ENCODE results near the gene DYNC1LI1. TPM values are rescaled to one million over a fixed set of nuclear protein-coding genes. Genes with fewer than 3 reads are reported as not detected.

Gene DYNC1LI1
- polyA plus RNA-seq, 1 experiment: 53.4 TPM

DNA sequence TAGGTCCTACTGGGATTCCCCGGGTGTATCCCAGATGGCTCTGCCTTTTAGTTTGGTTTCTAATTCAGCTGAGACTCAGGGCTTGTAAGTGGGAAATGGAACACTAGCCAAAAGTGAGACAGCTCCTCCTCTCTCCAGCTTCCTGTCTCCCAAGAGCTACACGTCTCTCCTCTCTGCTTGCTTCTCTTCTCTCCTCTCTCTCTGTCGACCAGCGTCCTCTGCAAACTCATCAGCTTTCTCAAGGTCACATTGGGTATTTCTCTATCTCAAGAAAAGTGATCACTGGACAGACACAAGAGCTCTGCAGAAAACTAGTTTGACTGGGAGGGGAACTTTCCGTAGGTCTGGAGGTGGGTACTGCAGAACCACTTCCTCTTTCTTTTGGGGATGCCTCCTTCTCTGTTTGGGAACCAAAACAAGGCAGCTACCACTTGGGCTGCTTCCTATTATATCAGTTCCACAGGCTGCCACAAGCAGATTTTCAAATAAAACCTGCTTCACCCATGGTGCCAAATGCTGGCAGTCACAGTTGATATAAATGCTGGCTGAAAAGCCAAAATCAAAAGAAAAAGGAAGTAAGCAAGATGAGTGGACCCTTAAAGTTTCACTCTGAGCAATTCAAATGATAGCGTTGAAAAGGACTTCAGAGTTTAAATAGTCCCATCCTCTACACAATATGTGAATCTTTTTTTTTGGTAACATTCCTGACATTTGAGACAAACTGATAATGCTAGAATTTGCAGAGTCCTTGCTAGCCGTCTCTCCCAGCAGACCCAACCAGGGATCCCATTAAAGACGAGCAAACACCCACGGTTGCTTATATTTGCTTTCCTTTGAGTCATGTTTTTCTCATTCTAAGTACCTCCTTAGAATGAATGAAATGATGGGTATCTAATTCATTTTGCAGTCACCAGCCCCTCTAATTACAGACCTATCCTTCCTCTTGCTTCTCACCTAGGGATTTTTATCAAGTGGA lies 7.2 kb upstream of the DYNC1LI1 start:
- TF ChIP-seq, protein P1, sequence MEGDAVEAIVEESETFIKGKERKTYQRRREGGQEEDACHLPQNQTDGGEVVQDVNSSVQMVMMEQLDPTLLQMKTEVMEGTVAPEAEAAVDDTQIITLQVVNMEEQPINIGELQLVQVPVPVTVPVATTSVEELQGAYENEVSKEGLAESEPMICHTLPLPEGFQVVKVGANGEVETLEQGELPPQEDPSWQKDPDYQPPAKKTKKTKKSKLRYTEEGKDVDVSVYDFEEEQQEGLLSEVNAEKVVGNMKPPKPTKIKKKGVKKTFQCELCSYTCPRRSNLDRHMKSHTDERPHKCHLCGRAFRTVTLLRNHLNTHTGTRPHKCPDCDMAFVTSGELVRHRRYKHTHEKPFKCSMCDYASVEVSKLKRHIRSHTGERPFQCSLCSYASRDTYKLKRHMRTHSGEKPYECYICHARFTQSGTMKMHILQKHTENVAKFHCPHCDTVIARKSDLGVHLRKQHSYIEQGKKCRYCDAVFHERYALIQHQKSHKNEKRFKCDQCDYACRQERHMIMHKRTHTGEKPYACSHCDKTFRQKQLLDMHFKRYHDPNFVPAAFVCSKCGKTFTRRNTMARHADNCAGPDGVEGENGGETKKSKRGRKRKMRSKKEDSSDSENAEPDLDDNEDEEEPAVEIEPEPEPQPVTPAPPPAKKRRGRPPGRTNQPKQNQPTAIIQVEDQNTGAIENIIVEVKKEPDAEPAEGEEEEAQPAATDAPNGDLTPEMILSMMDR (IDR thresholded peaks at IDR 0.05; ENCODE audit: low read depth, low read length): no peak
- peak overlapping the region; percentile 49 for H3K27ac ChIP-seq (ENCODE audit: low read depth, low read length)
- DNase-seq (ENCODE audit: low read depth, low spot score): no peak
- CTCF ChIA-PET: no interaction called here
- H3K4me3 ChIP-seq (ENCODE audit: low read depth, low read length): peak overlapping the region; percentile 40
- no peaks in the 10 kb centered on the region; the same call in 1 of the 2 replicates for H3K9me3 ChIP-seq (ENCODE audit: control insufficient read depth, insufficient read depth, low read length)
- H3K27me3 ChIP-seq (ENCODE audit: control insufficient read depth, insufficient read depth, low read length): no peaks in the 10 kb centered on the region
- POLR2A ChIA-PET: no interaction called here

DNA sequence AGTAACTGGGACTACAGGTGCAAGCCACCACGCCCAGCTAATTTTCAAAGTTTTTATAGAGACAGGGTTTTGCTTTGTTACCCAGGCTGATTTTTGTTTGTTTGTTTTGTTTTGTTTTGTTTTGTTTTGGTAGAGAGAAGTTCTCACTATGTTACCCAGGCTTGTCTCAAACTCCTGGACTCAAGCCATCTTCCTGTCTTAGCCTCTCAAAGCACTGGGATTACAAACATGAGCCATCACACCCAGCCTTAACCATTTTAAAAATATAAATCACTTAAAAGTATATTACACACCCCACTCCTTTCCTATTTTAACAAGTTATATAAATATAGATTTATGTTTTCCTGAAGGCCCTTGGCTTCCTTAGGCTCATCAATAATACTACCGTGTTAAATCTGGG lies 6.5 kb upstream of the DYNC1LI1 start:
- H3K27ac ChIP-seq (ENCODE audit: low read depth, low read length): peak overlapping the region; percentile 49
- H3K4me3 ChIP-seq (ENCODE audit: low read depth, low read length): no peak overlapping the region
- H3K27me3 ChIP-seq (ENCODE audit: control insufficient read depth, insufficient read depth, low read length): no peaks in the 10 kb centered on the region
- ChIA-PET CTCF (no interaction called here), POLR2A (no interaction called here)
- no peak for DNase-seq (ENCODE audit: low read depth, low spot score)
- no peaks in the 10 kb centered on the region; the same call in 1 of the 2 replicates for H3K9me3 ChIP-seq (ENCODE audit: control insufficient read depth, insufficient read depth, low read length)
- TF ChIP-seq, protein P1 (IDR thresholded peaks at IDR 0.05; ENCODE audit: low read depth, low read length): no peak

DNA sequence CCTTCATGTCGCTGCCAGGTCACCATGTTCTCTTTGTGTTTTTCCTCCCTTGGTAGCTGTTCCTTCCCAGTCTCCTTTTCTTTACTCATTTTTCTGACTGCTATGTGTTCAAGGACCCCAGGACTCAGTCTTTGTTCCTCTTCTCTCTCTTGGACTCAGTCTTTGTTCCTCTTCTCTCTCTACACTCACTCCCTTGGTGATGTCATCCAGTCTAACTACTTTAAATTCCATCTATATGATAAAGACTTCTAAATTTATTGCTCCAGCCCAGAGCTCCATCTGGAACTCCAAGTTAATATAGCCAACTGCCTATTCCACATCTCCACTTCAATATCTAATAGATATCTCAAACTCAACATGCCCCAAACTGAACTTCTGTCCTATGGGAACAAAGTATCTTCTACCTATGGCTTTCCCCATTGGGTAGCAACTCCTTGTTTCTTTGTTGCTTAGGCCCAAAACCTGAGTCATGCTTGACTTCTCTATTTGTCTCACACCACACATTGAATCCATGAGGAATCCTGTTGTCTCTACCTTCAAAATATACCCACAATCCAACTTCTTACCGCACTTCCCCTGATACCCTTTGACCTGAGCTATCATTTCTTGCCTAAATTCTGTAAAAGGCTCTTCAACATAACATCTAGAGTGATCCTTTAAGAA lies 4.9 kb upstream of the DYNC1LI1 start:
- TF ChIP-seq, protein P1 (IDR thresholded peaks at IDR 0.05; ENCODE audit: low read depth, low read length): no peak

DNA sequence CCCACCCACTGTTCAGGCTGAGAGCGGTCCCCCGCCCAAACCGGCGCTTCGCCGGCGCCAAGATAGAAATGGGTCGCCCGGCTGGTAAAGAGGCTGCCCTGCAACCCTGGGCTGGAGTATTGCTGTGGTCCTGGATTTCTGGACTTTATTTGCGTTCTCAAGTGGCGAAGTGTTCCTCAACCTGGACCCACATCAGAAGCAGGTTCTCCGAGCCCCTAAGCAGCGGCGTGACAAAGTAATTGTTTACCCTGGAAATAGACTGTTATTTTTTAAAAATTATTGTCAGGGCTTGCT lies 481 bp upstream of the DYNC1LI1 start:
- POLR2A ChIA-PET: no interaction called here
- Histone ChIP-seq H3K9me3 (ENCODE audit: control insufficient read depth, insufficient read depth, low read length) (no peaks in the 10 kb centered on the region; the same call in 1 of the 2 replicates), H3K27me3 (ENCODE audit: control insufficient read depth, insufficient read depth, low read length) (no peaks in the 10 kb centered on the region), H3K4me3 (ENCODE audit: low read depth, low read length) (peak overlapping the region; percentile 81), H3K27ac (ENCODE audit: low read depth, low read length) (peak overlapping the region; percentile 74)
- CTCF ChIA-PET: no interaction called here
- TF ChIP-seq, protein P1 (IDR thresholded peaks at IDR 0.05; ENCODE audit: low read depth, low read length): no peak
- no peak for DNase-seq (ENCODE audit: low read depth, low spot score)

More for the DNA sequence above, 4.9 kb upstream of the DYNC1LI1 start:
- Histone ChIP-seq H3K27ac (ENCODE audit: low read depth, low read length) (peak overlapping the region; percentile 13), H3K27me3 (ENCODE audit: control insufficient read depth, insufficient read depth, low read length) (no peaks in the 10 kb centered on the region), H3K9me3 (ENCODE audit: control insufficient read depth, insufficient read depth, low read length) (no peaks in the 10 kb centered on the region; the same call in 1 of the 2 replicates), H3K4me3 (ENCODE audit: low read depth, low read length) (no peak overlapping the region)
- CTCF ChIA-PET: interaction anchor here (0.9 kb wide), 1 partner anchor 66 kb away, joined by 4 read pairs; no protein-coding TSS in a partner anchor
- DNase-seq (ENCODE audit: low read depth, low spot score): no peak
- POLR2A ChIA-PET: no interaction called here

Data from AG04450 (cell line).